Fibroblast of pulmonary artery (primary cell): ENCODE data around the gene CAMKK1.

Experiments used
- DNase-seq: peaks from one replicate; pipeline ENCODE4 v3.0.0-alpha.2; 2010; ENCODE audit warnings: low read depth
- H3K4me3 ChIP-seq: replicated peaks from 2 replicates; pipeline ENCODE4 v1.5.1; 2011; ENCODE audit warnings: low read depth, mild to moderate bottlenecking, control low read depth, low read length, moderate library complexity
- TF ChIP-seq, protein P1 (sequence below): IDR thresholded peaks from 2 replicates; pipeline ENCODE4 v1.5.1; 2011; ENCODE audit warnings: mild to moderate bottlenecking, control low read depth, low read length, inconsistent platforms; ENCODE audit errors: missing control alignments

CAMKK1 gene

DNA sequence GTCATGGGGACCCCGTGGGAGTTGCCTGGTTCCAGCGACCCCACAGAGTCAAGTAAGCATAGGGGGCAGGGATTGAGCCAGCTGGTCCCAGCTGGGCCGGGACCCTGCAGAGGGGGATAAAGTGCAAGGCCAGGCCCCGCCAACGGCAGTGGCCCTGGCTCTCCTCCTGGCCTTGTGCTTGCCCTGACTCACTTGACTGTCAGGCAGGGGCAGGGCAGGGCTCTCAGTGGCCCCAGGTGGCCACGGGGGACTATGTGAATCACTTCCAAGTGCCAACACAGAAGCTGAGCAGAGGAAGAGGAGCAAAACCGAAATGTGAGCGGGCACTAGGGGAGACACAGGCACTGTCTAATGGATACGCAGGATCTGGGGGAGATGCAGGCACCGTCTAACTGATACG is 25.2 kb downstream of the CAMKK1 start:
- no peak for DNase-seq
- no peak overlapping the region for H3K4me3 ChIP-seq
- TF ChIP-seq, protein P1, sequence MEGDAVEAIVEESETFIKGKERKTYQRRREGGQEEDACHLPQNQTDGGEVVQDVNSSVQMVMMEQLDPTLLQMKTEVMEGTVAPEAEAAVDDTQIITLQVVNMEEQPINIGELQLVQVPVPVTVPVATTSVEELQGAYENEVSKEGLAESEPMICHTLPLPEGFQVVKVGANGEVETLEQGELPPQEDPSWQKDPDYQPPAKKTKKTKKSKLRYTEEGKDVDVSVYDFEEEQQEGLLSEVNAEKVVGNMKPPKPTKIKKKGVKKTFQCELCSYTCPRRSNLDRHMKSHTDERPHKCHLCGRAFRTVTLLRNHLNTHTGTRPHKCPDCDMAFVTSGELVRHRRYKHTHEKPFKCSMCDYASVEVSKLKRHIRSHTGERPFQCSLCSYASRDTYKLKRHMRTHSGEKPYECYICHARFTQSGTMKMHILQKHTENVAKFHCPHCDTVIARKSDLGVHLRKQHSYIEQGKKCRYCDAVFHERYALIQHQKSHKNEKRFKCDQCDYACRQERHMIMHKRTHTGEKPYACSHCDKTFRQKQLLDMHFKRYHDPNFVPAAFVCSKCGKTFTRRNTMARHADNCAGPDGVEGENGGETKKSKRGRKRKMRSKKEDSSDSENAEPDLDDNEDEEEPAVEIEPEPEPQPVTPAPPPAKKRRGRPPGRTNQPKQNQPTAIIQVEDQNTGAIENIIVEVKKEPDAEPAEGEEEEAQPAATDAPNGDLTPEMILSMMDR: no peak

- DNase-seq: no peak
- TF ChIP-seq, protein P1: no peak
- no peak overlapping the region for H3K4me3 ChIP-seq
Observed at GRCh38 chr17:3867106-3867505, 25.7 kb downstream of the CAMKK1 start.

GRCh38 chr17:3866276-3866675 is 26.6 kb downstream of the CAMKK1 start:
- DNase-seq: no peak
- no peak overlapping the region for H3K4me3 ChIP-seq
- TF ChIP-seq, protein P1: no peak

DNA sequence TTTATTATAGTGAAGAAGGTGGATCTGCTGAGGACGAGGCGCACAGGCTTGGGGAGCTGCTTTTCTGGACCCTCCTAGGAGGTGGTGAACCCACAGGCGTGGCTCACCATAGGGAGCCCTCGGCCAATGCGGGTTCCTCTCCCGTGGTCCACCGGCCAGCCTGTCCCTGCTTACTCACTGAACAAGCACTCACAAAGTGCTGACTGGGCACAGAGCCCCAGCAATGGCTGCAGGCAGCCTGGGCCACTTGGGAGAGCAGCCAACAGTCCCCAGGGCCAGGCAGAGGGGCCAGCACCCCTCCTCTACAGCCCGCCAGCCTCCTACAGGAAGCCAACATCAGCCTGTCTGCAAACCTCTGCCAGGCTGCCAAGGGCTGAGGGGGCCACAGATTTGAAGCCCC is 27.7 kb downstream of the CAMKK1 start:
- DNase-seq: peak; percentile 34
- TF ChIP-seq, protein P1: no peak
- no peak overlapping the region for H3K4me3 ChIP-seq

DNA sequence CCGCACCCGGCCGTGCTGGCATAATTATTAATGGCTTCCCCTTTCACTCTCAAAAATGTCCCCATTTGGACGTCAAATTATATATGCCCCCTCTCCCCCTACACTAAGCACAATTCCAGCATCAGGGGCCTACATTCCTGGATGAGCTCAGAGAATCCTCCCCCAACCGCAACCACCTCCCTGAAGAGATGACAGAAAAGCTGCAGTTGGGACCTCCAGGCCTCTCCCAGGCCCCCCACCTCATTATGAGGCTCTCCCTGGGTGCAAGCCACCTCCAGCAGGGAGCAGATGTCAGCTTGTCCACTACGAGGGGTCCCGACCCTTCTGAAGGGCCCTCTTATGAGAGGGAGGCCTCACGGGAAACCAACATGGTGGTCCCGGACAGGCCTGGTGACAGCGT is 28.3 kb downstream of the CAMKK1 start:
- TF ChIP-seq, protein P1: no peak
- no peak for DNase-seq
- H3K4me3 ChIP-seq: no peak overlapping the region

DNA sequence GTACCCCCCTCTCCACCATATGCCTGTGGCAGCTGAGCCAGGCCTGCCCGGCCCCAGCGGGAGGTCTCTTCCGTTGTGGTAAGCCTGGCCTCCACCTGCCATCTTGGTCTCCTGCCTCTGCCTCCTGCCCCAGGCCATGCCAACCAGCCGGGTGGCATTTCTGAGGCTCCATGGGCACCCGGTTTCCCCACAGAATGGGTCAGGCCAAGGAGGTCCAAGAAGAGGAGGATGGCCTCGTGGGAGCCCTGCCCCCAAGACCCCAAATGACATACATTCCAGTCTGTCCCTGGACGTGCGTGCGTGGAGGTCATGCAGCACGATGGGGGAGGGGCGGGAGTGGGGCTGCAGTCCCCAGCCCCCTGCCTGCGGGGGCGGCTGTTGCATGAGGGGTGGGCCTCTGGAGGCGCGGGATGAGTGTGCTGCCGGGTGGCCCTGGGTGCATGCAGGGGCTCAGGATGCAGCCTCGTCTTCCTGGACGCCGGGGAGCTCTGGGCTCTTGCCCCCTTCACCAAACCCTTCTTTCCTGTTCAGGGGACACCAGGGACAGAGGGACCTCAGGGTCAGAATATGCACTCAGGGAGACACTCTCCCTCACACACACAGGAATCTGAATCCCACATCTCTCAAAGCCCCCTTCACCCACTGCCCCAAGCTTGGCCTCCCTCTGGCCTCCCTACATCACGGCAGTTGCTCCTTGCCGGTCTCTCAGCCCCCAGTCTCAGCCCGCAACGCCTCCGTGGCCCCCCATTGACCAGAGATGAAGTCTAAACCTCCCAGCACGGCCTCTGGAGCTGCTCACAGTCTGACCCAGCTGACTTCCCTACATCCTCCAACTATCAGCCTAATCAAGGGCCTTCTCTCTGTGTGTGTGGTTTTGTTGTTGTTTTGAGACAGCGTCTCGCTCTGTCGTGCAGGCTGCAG is 30.8 kb downstream of the CAMKK1 start:
- TF ChIP-seq, protein P1: no peak
- DNase-seq: no peak
- no peak overlapping the region for H3K4me3 ChIP-seq
